ENCODE data around the gene RIMOC1. TPM values are rescaled to one million over a fixed set of nuclear protein-coding genes. Genes with fewer than 3 reads are reported as not detected.
A peak's percentile ranks its signal among the peaks of the same experiment; 100 is the strongest.

The RIMOC1 gene
- polyA plus RNA-seq, 1 donor (not counting 4 experiments of a cell fraction or from before 2014, with no cell fraction given) = 23.7 TPM

GRCh38 chr5:41869724-41870626 lies 34.2 kb upstream of the RIMOC1 start, which contains the start of gene OXCT1:
Gene OXCT1, minus strand, starts transcription at chr5:41870425. Its CDS starts 67 bp downstream, at chr5:41870358.
- H3K9me3 ChIP-seq (ENCODE audit: control insufficient read depth, low read depth, low read length) = no peaks in the 10 kb centered on the region
- peak; percentile 15 for DNase-seq (ENCODE audit: low read depth, low spot score)
- H3K79me2 ChIP-seq (ENCODE audit: control insufficient read depth, insufficient read depth, low read length) = peaks cover 27% of the 10 kb centered on the region
- dilution Hi-C loops (cut with MboI; ENCODE audit: extremely low pct_ligation_motif_present, low sequenced_read_pairs) = no loop called here
- no peaks in the 10 kb centered on the region for H3K27me3 ChIP-seq (ENCODE audit: control insufficient read depth, extremely low read depth, insufficient read depth, low read length)
- peak within 1 kb of the TSS; percentile 99 for H2AFZ ChIP-seq (ENCODE audit: control insufficient read depth, low read length)
- H3K4me1 ChIP-seq (ENCODE audit: control insufficient read depth, extremely low read depth, insufficient read depth, low read length) = peaks cover 22% of the 10 kb centered on the region
- H3K27ac ChIP-seq (ENCODE audit: control insufficient read depth, insufficient read depth, low read length) = peak within 1 kb of the TSS; percentile 83
- peak within 1 kb of the TSS; percentile 82 to 92 (median 85) for H3K4me3 ChIP-seq (ENCODE audit: control insufficient read depth in 2 of 3, extremely low read depth in 1 of 3, insufficient read depth in 2 of 3, low read depth in 1 of 3, low read length in 3 of 3)
- H3K9ac ChIP-seq (ENCODE audit: control insufficient read depth, extremely low read depth, insufficient read depth, low read length) = peak within 1 kb of the TSS; percentile 91
- no peaks in the 10 kb centered on the region for H3K36me3 ChIP-seq (ENCODE audit: control insufficient read depth in 2 of 2, extremely low read depth in 1 of 2, insufficient read depth in 2 of 2, low read length in 2 of 2)
- no peaks in the 10 kb centered on the region for H4K20me1 ChIP-seq (ENCODE audit: control insufficient read depth, extremely low read depth, insufficient read depth, low read length)
- TF ChIP-seq CTCF (optimal IDR thresholded peaks at IDR 0.05 in 1 of 3, IDR thresholded peaks at IDR 0.05 in 1 of 3, conservative IDR thresholded peaks at IDR 0.05 in 1 of 3; ENCODE audit: extremely low read depth in 1 of 3, insufficient read depth in 2 of 3, low read length in 3 of 3) = no peak
- no peak for TF ChIP-seq EZH2 (IDR thresholded peaks at IDR 0.05; ENCODE audit: low read length)
- H3K9me1 ChIP-seq (ENCODE audit: control insufficient read depth, extremely low read depth, insufficient read depth, low read length) = no peaks in the 10 kb centered on the region
- FAIRE-seq = no peak
- H3K4me2 ChIP-seq (ENCODE audit: control insufficient read depth, extremely low read depth, insufficient read depth, low read depth, low read length) = peak within 1 kb of the TSS; percentile 91

DNA sequence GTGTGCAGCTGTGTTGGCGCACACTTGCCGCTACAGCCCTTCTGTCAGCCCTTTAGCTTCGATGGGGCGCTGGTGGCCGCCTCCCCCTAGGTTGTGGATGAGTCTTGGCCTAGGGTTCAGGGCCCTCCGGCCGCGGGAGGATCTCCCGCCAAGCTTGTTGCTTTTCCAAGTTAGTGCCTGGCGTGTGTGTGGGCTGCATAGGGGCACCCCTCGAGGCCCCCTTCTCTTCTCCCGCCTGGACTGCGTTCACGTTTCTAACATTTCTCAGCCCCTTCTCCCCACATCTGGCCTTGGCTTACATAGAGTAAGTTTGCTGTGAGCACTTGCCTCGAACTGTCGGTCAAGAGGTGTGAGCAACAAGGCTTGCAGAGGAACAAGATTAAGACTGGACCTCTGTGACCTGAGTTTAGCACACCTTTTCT lies 33.5 kb upstream of the RIMOC1 start:
- H3K9ac ChIP-seq (ENCODE audit: control insufficient read depth, extremely low read depth, insufficient read depth, low read length) = peak overlapping the region; percentile 91
- H3K4me2 ChIP-seq (ENCODE audit: control insufficient read depth, extremely low read depth, insufficient read depth, low read depth, low read length) = peak overlapping the region; percentile 91
- H3K79me2 ChIP-seq (ENCODE audit: control insufficient read depth, insufficient read depth, low read length) = peaks cover 27% of the 10 kb centered on the region
- peak overlapping the region; percentile 82 to 92 (median 85) for H3K4me3 ChIP-seq (ENCODE audit: control insufficient read depth in 2 of 3, extremely low read depth in 1 of 3, insufficient read depth in 2 of 3, low read depth in 1 of 3, low read length in 3 of 3)
- no peaks in the 10 kb centered on the region for H4K20me1 ChIP-seq (ENCODE audit: control insufficient read depth, extremely low read depth, insufficient read depth, low read length)
- H3K27me3 ChIP-seq (ENCODE audit: control insufficient read depth, extremely low read depth, insufficient read depth, low read length) = no peaks in the 10 kb centered on the region
- H2AFZ ChIP-seq (ENCODE audit: control insufficient read depth, low read length) = peak overlapping the region; percentile 99
- TF ChIP-seq CTCF (optimal IDR thresholded peaks at IDR 0.05 in 1 of 3, IDR thresholded peaks at IDR 0.05 in 1 of 3, conservative IDR thresholded peaks at IDR 0.05 in 1 of 3; ENCODE audit: extremely low read depth in 1 of 3, insufficient read depth in 2 of 3, low read length in 3 of 3) = no peak
- no peak for TF ChIP-seq EZH2 (IDR thresholded peaks at IDR 0.05; ENCODE audit: low read length)
- no peaks in the 10 kb centered on the region for H3K9me3 ChIP-seq (ENCODE audit: control insufficient read depth, low read depth, low read length)
- peak overlapping the region; percentile 83 for H3K27ac ChIP-seq (ENCODE audit: control insufficient read depth, insufficient read depth, low read length)
- no peaks in the 10 kb centered on the region for H3K36me3 ChIP-seq (ENCODE audit: control insufficient read depth in 2 of 2, extremely low read depth in 1 of 2, insufficient read depth in 2 of 2, low read length in 2 of 2)
- peaks cover 22% of the 10 kb centered on the region for H3K4me1 ChIP-seq (ENCODE audit: control insufficient read depth, extremely low read depth, insufficient read depth, low read length)
- no peaks in the 10 kb centered on the region for H3K9me1 ChIP-seq (ENCODE audit: control insufficient read depth, extremely low read depth, insufficient read depth, low read length)
- dilution Hi-C loops (cut with MboI; ENCODE audit: extremely low pct_ligation_motif_present, low sequenced_read_pairs) = no loop called here
- DNase-seq (ENCODE audit: low read depth, low spot score) (no peak), FAIRE-seq (no peak)

Measured in keratinocyte (primary cell).